IPS-15b (cell line): ENCODE data around the gene GATAD2A.

Experiments
- H3K27me3 ChIP-seq: one replicate; pipeline ENCODE4 v1.6.1; 2013; ENCODE audit warnings: low read length; ENCODE audit not compliant: control insufficient read depth, insufficient read depth
- H3K36me3 ChIP-seq: one replicate; pipeline ENCODE4 v1.6.1; 2013; ENCODE audit warnings: low read length; ENCODE audit not compliant: control insufficient read depth, insufficient read depth
- H3K4me1 ChIP-seq: one replicate; pipeline ENCODE4 v1.6.1; 2013; ENCODE audit warnings: mild to moderate bottlenecking, low read length; ENCODE audit not compliant: control insufficient read depth, insufficient read depth
- H3K4me3 ChIP-seq: one replicate; pipeline ENCODE4 v1.5.1; 2013; ENCODE audit warnings: low read depth, low read length
- H3K9ac ChIP-seq: one replicate; pipeline ENCODE4 v1.6.1; 2013; ENCODE audit warnings: low read depth, mild to moderate bottlenecking, low read length
- H3K9me3 ChIP-seq: one replicate; pipeline ENCODE4 v1.6.1; 2013; ENCODE audit warnings: mild to moderate bottlenecking, low read length; ENCODE audit not compliant: control insufficient read depth, insufficient read depth

The GATAD2A gene

GRCh38 chr19:19546751-19547162 is 141.3 kb downstream of the GATAD2A start:
- no peak overlapping the region for H3K4me3 ChIP-seq
- H3K4me1 ChIP-seq: no peaks in the 10 kb centered on the region
- H3K9ac ChIP-seq: no peak overlapping the region
- no peaks in the 10 kb centered on the region for H3K27me3 ChIP-seq
- no peaks in the 10 kb centered on the region for H3K36me3 ChIP-seq
- no peaks in the 10 kb centered on the region for H3K9me3 ChIP-seq

- H3K9ac ChIP-seq: no peak overlapping the region
- H3K27me3 ChIP-seq: no peaks in the 10 kb centered on the region
- no peaks in the 10 kb centered on the region for H3K36me3 ChIP-seq
- no peak overlapping the region for H3K4me3 ChIP-seq
- no peaks in the 10 kb centered on the region for H3K4me1 ChIP-seq
- H3K9me3 ChIP-seq: no peaks in the 10 kb centered on the region
Observed at GRCh38 chr19:19547674-19548336, 142.3 kb downstream of the GATAD2A start.

- Histone ChIP-seq H3K9me3 (no peaks in the 10 kb centered on the region), H3K4me1 (no peaks in the 10 kb centered on the region), H3K4me3 (no peak overlapping the region), H3K9ac (no peak overlapping the region), H3K27me3 (no peaks in the 10 kb centered on the region), H3K36me3 (no peaks in the 10 kb centered on the region)
Observed at GRCh38 chr19:19548915-19549759, 143.7 kb downstream of the GATAD2A start.

- no peak overlapping the region for H3K9ac ChIP-seq
- no peaks in the 10 kb centered on the region for H3K36me3 ChIP-seq
- no peaks in the 10 kb centered on the region for H3K27me3 ChIP-seq
- H3K4me3 ChIP-seq: no peak overlapping the region
- H3K9me3 ChIP-seq: no peaks in the 10 kb centered on the region
- H3K4me1 ChIP-seq: no peaks in the 10 kb centered on the region
Observed at GRCh38 chr19:19549804-19550464, 144.5 kb downstream of the GATAD2A start.

GRCh38 chr19:19550485-19550929 is 145.0 kb downstream of the GATAD2A start:
- Histone ChIP-seq H3K9ac (no peak overlapping the region), H3K27me3 (no peaks in the 10 kb centered on the region)

GRCh38 chr19:19550972-19551852 is 145.7 kb downstream of the GATAD2A start:
- Histone ChIP-seq H3K9me3 (no peaks in the 10 kb centered on the region), H3K4me1 (no peaks in the 10 kb centered on the region), H3K9ac (no peak overlapping the region), H3K36me3 (no peaks in the 10 kb centered on the region), H3K4me3 (no peak overlapping the region), H3K27me3 (no peaks in the 10 kb centered on the region)

More at GRCh38 chr19:19550485-19550929, 145.0 kb downstream of the GATAD2A start:
- no peaks in the 10 kb centered on the region for H3K36me3 ChIP-seq
- H3K9me3 ChIP-seq: no peaks in the 10 kb centered on the region
- no peaks in the 10 kb centered on the region for H3K4me1 ChIP-seq
- no peak overlapping the region for H3K4me3 ChIP-seq

GRCh38 chr19:19551853-19552192 is 146.3 kb downstream of the GATAD2A start:
- Histone ChIP-seq H3K4me3 (no peak overlapping the region), H3K4me1 (no peaks in the 10 kb centered on the region), H3K36me3 (no peaks in the 10 kb centered on the region), H3K9me3 (no peaks in the 10 kb centered on the region), H3K9ac (no peak overlapping the region), H3K27me3 (no peaks in the 10 kb centered on the region)

- Histone ChIP-seq H3K9me3 (no peaks in the 10 kb centered on the region), H3K4me3 (no peak overlapping the region), H3K27me3 (no peaks in the 10 kb centered on the region), H3K9ac (no peak overlapping the region), H3K36me3 (no peaks in the 10 kb centered on the region), H3K4me1 (no peaks in the 10 kb centered on the region)
Observed at GRCh38 chr19:19552798-19553197, 147.3 kb downstream of the GATAD2A start.

GRCh38 chr19:19553670-19554069 is 148.2 kb downstream of the GATAD2A start:
- Histone ChIP-seq H3K9ac (no peak overlapping the region), H3K4me3 (no peak overlapping the region), H3K36me3 (no peaks in the 10 kb centered on the region), H3K9me3 (no peaks in the 10 kb centered on the region), H3K4me1 (no peaks in the 10 kb centered on the region), H3K27me3 (no peaks in the 10 kb centered on the region)

GRCh38 chr19:19554074-19555023 is 148.9 kb downstream of the GATAD2A start:
- no peak overlapping the region for H3K4me3 ChIP-seq
- no peaks in the 10 kb centered on the region for H3K9me3 ChIP-seq
- no peaks in the 10 kb centered on the region for H3K36me3 ChIP-seq
- no peak overlapping the region for H3K9ac ChIP-seq
- no peaks in the 10 kb centered on the region for H3K4me1 ChIP-seq
- H3K27me3 ChIP-seq: no peaks in the 10 kb centered on the region
